D341Med (cell line): ENCODE results near the gene SNTG2.

Source experiments
- DNase-seq: peaks from one replicate; pipeline ENCODE4 v3.0.0; 2012; ENCODE audit warnings: low spot score

Gene SNTG2

GRCh38 chr2:1147873-1148612 lies 197.4 kb downstream of the SNTG2 start:
- no peak for DNase-seq

GRCh38 chr2:1150724-1151511 lies 200.3 kb downstream of the SNTG2 start:
- no peak for DNase-seq

GRCh38 chr2:1152375-1152774 lies 201.7 kb downstream of the SNTG2 start:
- DNase-seq = no peak

GRCh38 chr2:1153920-1154319 lies 203.3 kb downstream of the SNTG2 start:
- no peak for DNase-seq

- no peak for DNase-seq
Measured at GRCh38 chr2:1154710-1155594, 204.3 kb downstream of the SNTG2 start.

- no peak for DNase-seq
Measured at GRCh38 chr2:1156059-1156458, 205.4 kb downstream of the SNTG2 start.

GRCh38 chr2:1156531-1156930 lies 205.9 kb downstream of the SNTG2 start:
- DNase-seq = no peak

GRCh38 chr2:1157107-1157506 lies 206.5 kb downstream of the SNTG2 start:
- DNase-seq = no peak

GRCh38 chr2:1159013-1159412 lies 208.4 kb downstream of the SNTG2 start:
- no peak for DNase-seq

- DNase-seq = no peak
Measured at GRCh38 chr2:1162246-1162645, 211.6 kb downstream of the SNTG2 start.

- no peak for DNase-seq
Measured at GRCh38 chr2:1162768-1163584, 212.3 kb downstream of the SNTG2 start.

GRCh38 chr2:1166976-1167375 lies 216.3 kb downstream of the SNTG2 start:
- no peak for DNase-seq

GRCh38 chr2:1168846-1169245 lies 218.2 kb downstream of the SNTG2 start:
- DNase-seq = no peak

GRCh38 chr2:1169291-1169949 lies 218.8 kb downstream of the SNTG2 start:
- no peak for DNase-seq

GRCh38 chr2:1170241-1170640 lies 219.6 kb downstream of the SNTG2 start:
- DNase-seq = no peak

- DNase-seq = no peak
Measured at GRCh38 chr2:1170711-1171110, 220.1 kb downstream of the SNTG2 start.

GRCh38 chr2:1173528-1173927 lies 222.9 kb downstream of the SNTG2 start:
- DNase-seq = no peak

- DNase-seq = no peak
Measured at GRCh38 chr2:1181893-1182292, 231.2 kb downstream of the SNTG2 start.

GRCh38 chr2:1183300-1183699 lies 232.7 kb downstream of the SNTG2 start:
- no peak for DNase-seq

GRCh38 chr2:1186421-1186820 lies 235.8 kb downstream of the SNTG2 start:
- no peak for DNase-seq

- no peak for DNase-seq
Measured at GRCh38 chr2:1187189-1187588, 236.5 kb downstream of the SNTG2 start.
